HG02798 (cell line): Measurements from ENCODE around the gene PMS2.
"Not testable (repeated sequence)": the region's sequence is repeated elsewhere in the genome, so short reads cannot be mapped to it uniquely, and the experiment has no call there.

Source experiments
- ATAC-seq: cut with Tn5 transposase; IDR thresholded peaks from one replicate; pipeline ENCODE4 v1.9.1; 2021; ENCODE audit warnings: mild to moderate bottlenecking; ENCODE audit not compliant: unreplicated experiment, poor library complexity

The PMS2 gene

GRCh38 chr7:6008668-6009611, at the start of gene PMS2, which contains the start of gene AIMP2:
Gene PMS2, minus strand, starts transcription at chr7:6009049. Its CDS starts 30 bp downstream, at chr7:6009019.
Gene AIMP2, plus strand, starts transcription at chr7:6009272. Its CDS starts 92 bp downstream, at chr7:6009364.
- ATAC-seq = peak; percentile 96

- ATAC-seq = no peak
These were observed 48.7 kb upstream of the PMS2 start for GRCh38 chr7:6057316-6058129.

GRCh38 chr7:6056616-6057015, 47.8 kb upstream of the PMS2 start:
- no peak for ATAC-seq

GRCh38 chr7:6051185-6051584, 42.3 kb upstream of the PMS2 start:
- not testable (repeated sequence) for ATAC-seq

- ATAC-seq = no peak
These were observed 40.9 kb upstream of the PMS2 start for GRCh38 chr7:6049780-6050179.

- no peak for ATAC-seq
These were observed 26.8 kb upstream of the PMS2 start for GRCh38 chr7:6035686-6036085.

- no peak for ATAC-seq
These were observed 26.3 kb upstream of the PMS2 start for GRCh38 chr7:6035165-6035564.

GRCh38 chr7:6032641-6033040, 23.8 kb upstream of the PMS2 start:
- no peak for ATAC-seq

- no peak for ATAC-seq
These were observed 23.3 kb upstream of the PMS2 start for GRCh38 chr7:6032167-6032566.

- ATAC-seq = no peak
These were observed 22.7 kb upstream of the PMS2 start for GRCh38 chr7:6031567-6031966.

- no peak for ATAC-seq
These were observed 22.1 kb upstream of the PMS2 start, which contains the start of gene ANKRD61 for GRCh38 chr7:6030988-6031387. Gene ANKRD61, plus strand, starts transcription at chr7:6031376. Its CDS starts 0 bp downstream, at chr7:6031376.

GRCh38 chr7:6028563-6028962, 19.7 kb upstream of the PMS2 start:
- ATAC-seq = no peak

- no peak for ATAC-seq
These were observed 19.0 kb upstream of the PMS2 start for GRCh38 chr7:6027806-6028365.

GRCh38 chr7:6026820-6027311, 18.0 kb upstream of the PMS2 start:
- ATAC-seq = peak; percentile 27

- ATAC-seq = peak; percentile 87
These were observed 17.4 kb upstream of the PMS2 start for GRCh38 chr7:6026011-6026819.

- ATAC-seq = no peak
These were observed 15.2 kb upstream of the PMS2 start for GRCh38 chr7:6023974-6024435.

GRCh38 chr7:6022707-6023106, 13.9 kb upstream of the PMS2 start:
- no peak for ATAC-seq

- ATAC-seq = no peak
These were observed 11.8 kb upstream of the PMS2 start for GRCh38 chr7:6020371-6021286.

- ATAC-seq = no peak
These were observed 7.8 kb upstream of the PMS2 start for GRCh38 chr7:6016653-6016966.
